ENCODE data around the gene IL36B.

The IL36B gene

GRCh38 chr2:113050921-113051895, 1.5 kb downstream of the IL36B start:
- Histone ChIP-seq H3K36me3 (ENCODE audit: control insufficient read depth, insufficient read depth, low read length, severe bottlenecking) (no peaks in the 10 kb centered on the region), H3K4me1 (ENCODE audit: control insufficient read depth, insufficient read depth, low read length) (no peaks in the 10 kb centered on the region), H3K27me3 (replicated peaks; ENCODE audit: control insufficient read depth, insufficient read depth, low read length) (peaks cover 23% of the 10 kb centered on the region), H3K9me3 (ENCODE audit: control insufficient read depth, low read length) (peaks cover 34% of the 10 kb centered on the region), H3K9ac (ENCODE audit: low read length) (no peak overlapping the region), H3K4me3 (ENCODE audit: low read length) (no peak overlapping the region)
- no peak for DNase-seq (ENCODE audit: low read depth)

- Histone ChIP-seq H3K4me3 (ENCODE audit: low read length) (no peak overlapping the region), H3K4me1 (ENCODE audit: control insufficient read depth, insufficient read depth, low read length) (no peaks in the 10 kb centered on the region), H3K36me3 (ENCODE audit: control insufficient read depth, insufficient read depth, low read length, severe bottlenecking) (no peaks in the 10 kb centered on the region), H3K27me3 (replicated peaks; ENCODE audit: control insufficient read depth, insufficient read depth, low read length) (peaks cover 5% of the 10 kb centered on the region), H3K9ac (ENCODE audit: low read length) (no peak overlapping the region), H3K9me3 (ENCODE audit: control insufficient read depth, low read length) (peaks cover 7% of the 10 kb centered on the region)
- no peak for DNase-seq (ENCODE audit: low read depth)
These were observed 6.2 kb downstream of the IL36B start for GRCh38 chr2:113046465-113046864.

- Histone ChIP-seq H3K4me1 (ENCODE audit: control insufficient read depth, insufficient read depth, low read length) (no peaks in the 10 kb centered on the region), H3K4me3 (ENCODE audit: low read length) (no peak overlapping the region), H3K36me3 (ENCODE audit: control insufficient read depth, insufficient read depth, low read length, severe bottlenecking) (no peaks in the 10 kb centered on the region), H3K27me3 (replicated peaks; ENCODE audit: control insufficient read depth, insufficient read depth, low read length) (peaks cover 12% of the 10 kb centered on the region), H3K9ac (ENCODE audit: low read length) (no peak overlapping the region), H3K9me3 (ENCODE audit: control insufficient read depth, low read length) (peaks cover 7% of the 10 kb centered on the region)
- no peak for DNase-seq (ENCODE audit: low read depth)
These were observed 10.8 kb downstream of the IL36B start for GRCh38 chr2:113041871-113042270.

GRCh38 chr2:113039719-113040118, 12.9 kb downstream of the IL36B start:
- no peak overlapping the region for H3K4me3 ChIP-seq (ENCODE audit: low read length)
- DNase-seq (ENCODE audit: low read depth): no peak

GRCh38 chr2:113039158-113039557, 13.5 kb downstream of the IL36B start:
- Histone ChIP-seq H3K36me3 (ENCODE audit: control insufficient read depth, insufficient read depth, low read length, severe bottlenecking) (no peaks in the 10 kb centered on the region), H3K4me1 (ENCODE audit: control insufficient read depth, insufficient read depth, low read length) (no peaks in the 10 kb centered on the region), H3K9me3 (ENCODE audit: control insufficient read depth, low read length) (no peaks in the 10 kb centered on the region), H3K9ac (ENCODE audit: low read length) (no peak overlapping the region), H3K27me3 (replicated peaks; ENCODE audit: control insufficient read depth, insufficient read depth, low read length) (peaks cover 19% of the 10 kb centered on the region), H3K4me3 (ENCODE audit: low read length) (no peak overlapping the region)
- DNase-seq (ENCODE audit: low read depth): no peak

More at GRCh38 chr2:113039719-113040118, 12.9 kb downstream of the IL36B start:
- no peaks in the 10 kb centered on the region for H3K4me1 ChIP-seq (ENCODE audit: control insufficient read depth, insufficient read depth, low read length)
- no peaks in the 10 kb centered on the region for H3K9me3 ChIP-seq (ENCODE audit: control insufficient read depth, low read length)
- no peak overlapping the region for H3K9ac ChIP-seq (ENCODE audit: low read length)
- peaks cover 19% of the 10 kb centered on the region for H3K27me3 ChIP-seq (replicated peaks; ENCODE audit: control insufficient read depth, insufficient read depth, low read length)
- no peaks in the 10 kb centered on the region for H3K36me3 ChIP-seq (ENCODE audit: control insufficient read depth, insufficient read depth, low read length, severe bottlenecking)

GRCh38 chr2:113038291-113038690, 14.4 kb downstream of the IL36B start:
- no peak for DNase-seq (ENCODE audit: low read depth)
- H3K4me3 ChIP-seq (ENCODE audit: low read length): no peak overlapping the region
- no peak overlapping the region for H3K9ac ChIP-seq (ENCODE audit: low read length)
- no peaks in the 10 kb centered on the region for H3K9me3 ChIP-seq (ENCODE audit: control insufficient read depth, low read length)
- H3K27me3 ChIP-seq (replicated peaks; ENCODE audit: control insufficient read depth, insufficient read depth, low read length): peaks cover 27% of the 10 kb centered on the region
- H3K4me1 ChIP-seq (ENCODE audit: control insufficient read depth, insufficient read depth, low read length): no peaks in the 10 kb centered on the region
- no peaks in the 10 kb centered on the region for H3K36me3 ChIP-seq (ENCODE audit: control insufficient read depth, insufficient read depth, low read length, severe bottlenecking)

- Histone ChIP-seq H3K9ac (ENCODE audit: low read length) (no peak overlapping the region), H3K4me1 (ENCODE audit: control insufficient read depth, insufficient read depth, low read length) (no peaks in the 10 kb centered on the region), H3K9me3 (ENCODE audit: control insufficient read depth, low read length) (no peaks in the 10 kb centered on the region), H3K36me3 (ENCODE audit: control insufficient read depth, insufficient read depth, low read length, severe bottlenecking) (no peaks in the 10 kb centered on the region), H3K27me3 (replicated peaks; ENCODE audit: control insufficient read depth, insufficient read depth, low read length) (peaks cover 37% of the 10 kb centered on the region), H3K4me3 (ENCODE audit: low read length) (no peak overlapping the region)
- DNase-seq (ENCODE audit: low read depth): no peak
These were observed 15.9 kb downstream of the IL36B start for GRCh38 chr2:113036763-113037162.

GRCh38 chr2:113034016-113034415, 18.7 kb downstream of the IL36B start:
- Histone ChIP-seq H3K27me3 (replicated peaks; ENCODE audit: control insufficient read depth, insufficient read depth, low read length) (peaks cover 58% of the 10 kb centered on the region), H3K4me3 (ENCODE audit: low read length) (no peak overlapping the region), H3K4me1 (ENCODE audit: control insufficient read depth, insufficient read depth, low read length) (no peaks in the 10 kb centered on the region), H3K9ac (ENCODE audit: low read length) (no peak overlapping the region), H3K36me3 (ENCODE audit: control insufficient read depth, insufficient read depth, low read length, severe bottlenecking) (no peaks in the 10 kb centered on the region), H3K9me3 (ENCODE audit: control insufficient read depth, low read length) (no peaks in the 10 kb centered on the region)
- no peak for DNase-seq (ENCODE audit: low read depth)

- DNase-seq (ENCODE audit: low read depth): no peak
- no peaks in the 10 kb centered on the region for H3K4me1 ChIP-seq (ENCODE audit: control insufficient read depth, insufficient read depth, low read length)
- no peaks in the 10 kb centered on the region for H3K9me3 ChIP-seq (ENCODE audit: control insufficient read depth, low read length)
- H3K27me3 ChIP-seq (replicated peaks; ENCODE audit: control insufficient read depth, insufficient read depth, low read length): peaks cover 60% of the 10 kb centered on the region
- H3K4me3 ChIP-seq (ENCODE audit: low read length): no peak overlapping the region
- no peak overlapping the region for H3K9ac ChIP-seq (ENCODE audit: low read length)
- no peaks in the 10 kb centered on the region for H3K36me3 ChIP-seq (ENCODE audit: control insufficient read depth, insufficient read depth, low read length, severe bottlenecking)
These were observed 19.9 kb downstream of the IL36B start for GRCh38 chr2:113032737-113033136.

- Histone ChIP-seq H3K9ac (ENCODE audit: low read length) (no peak overlapping the region), H3K27me3 (replicated peaks; ENCODE audit: control insufficient read depth, insufficient read depth, low read length) (peaks cover 86% of the 10 kb centered on the region), H3K4me3 (ENCODE audit: low read length) (no peak overlapping the region), H3K4me1 (ENCODE audit: control insufficient read depth, insufficient read depth, low read length) (no peaks in the 10 kb centered on the region), H3K9me3 (ENCODE audit: control insufficient read depth, low read length) (no peaks in the 10 kb centered on the region), H3K36me3 (ENCODE audit: control insufficient read depth, insufficient read depth, low read length, severe bottlenecking) (no peaks in the 10 kb centered on the region)
- no peak for DNase-seq (ENCODE audit: low read depth)
These were observed 24.6 kb downstream of the IL36B start for GRCh38 chr2:113028112-113028511.

GRCh38 chr2:113027691-113028090, 25.0 kb downstream of the IL36B start:
- no peak for DNase-seq (ENCODE audit: low read depth)
- H3K9me3 ChIP-seq (ENCODE audit: control insufficient read depth, low read length): no peaks in the 10 kb centered on the region
- H3K27me3 ChIP-seq (replicated peaks; ENCODE audit: control insufficient read depth, insufficient read depth, low read length): peaks cover 88% of the 10 kb centered on the region

More at GRCh38 chr2:113027691-113028090, 25.0 kb downstream of the IL36B start:
- Histone ChIP-seq H3K36me3 (ENCODE audit: control insufficient read depth, insufficient read depth, low read length, severe bottlenecking) (no peaks in the 10 kb centered on the region), H3K4me1 (ENCODE audit: control insufficient read depth, insufficient read depth, low read length) (no peaks in the 10 kb centered on the region), H3K4me3 (ENCODE audit: low read length) (no peak overlapping the region), H3K9ac (ENCODE audit: low read length) (no peak overlapping the region)
